CD4-positive, alpha-beta memory T cell (primary cell): ENCODE data around the gene GNLY. TPM values are rescaled to one million over a fixed set of nuclear protein-coding genes. Genes with fewer than 3 reads are reported as not detected.

ENCODE experiments used
- CTCF ChIA-PET: fragments of 350-600 bp; sonication (Branson Sonifier 250); formaldehyde crosslinking; loops from one replicate; lab custom pipeline; 2021; ENCODE audit warnings: inconsistent platforms; ENCODE audit not compliant: partially characterized antibody; lab: Charles Lee
- POLR2A ChIA-PET: fragments of 350-600 bp; sonication (Branson Sonifier 250); formaldehyde crosslinking; loops from one replicate; lab custom pipeline; 2021; ENCODE audit not compliant: partially characterized antibody; lab: Charles Lee
- DNase-seq, 5 donors: peaks; one replicate each; pipeline versions ENCODE4 v3.0.0 to v3.0.0-alpha.2; 2020 to 2022; ENCODE audit warnings: mixed read lengths in 1 of 5
- H3K27ac ChIP-seq: one replicate; pipeline ENCODE4 v1.7.0; 2013; ENCODE audit warnings: low read depth, low read length
- H3K27me3 ChIP-seq: 2 replicates; pipeline ENCODE4 v1.7.0; 2013; ENCODE audit warnings: mild to moderate bottlenecking, low read length, moderate library complexity; ENCODE audit not compliant: insufficient read depth
- H3K36me3 ChIP-seq: 2 replicates; pipeline ENCODE4 v1.7.0; 2013; ENCODE audit warnings: mild to moderate bottlenecking, low read length, moderate library complexity; ENCODE audit not compliant: insufficient read depth
- H3K4me1 ChIP-seq: 2 replicates; pipeline ENCODE4 v1.7.0; 2013; ENCODE audit warnings: mild to moderate bottlenecking, low read length, moderate library complexity; ENCODE audit not compliant: insufficient read depth
- H3K4me3 ChIP-seq, 2 donors: one replicate each; pipeline ENCODE4 v1.7.0; 2013; ENCODE audit warnings: low read length in 2 of 2, mild to moderate bottlenecking in 1 of 2
- H3K9me3 ChIP-seq, 2 donors: one replicate each; pipeline ENCODE4 v1.7.0; 2013; ENCODE audit warnings: low read length in 2 of 2, control low read depth in 1 of 2; ENCODE audit not compliant: control insufficient read depth in 1 of 2
- H3K27ac Mint-ChIP-seq, 7 donors: one replicate each; pipeline ENCODE4 v1.8.0; 2020 to 2021; ENCODE audit warnings: mixed read lengths in 7 of 7, mild to moderate bottlenecking in 6 of 7, inconsistent platforms in 3 of 7, moderate library complexity in 3 of 7
- H3K27me3 Mint-ChIP-seq, 2 donors: one replicate each; pipeline ENCODE4 v1.8.0; 2020 to 2021; ENCODE audit warnings: mixed read lengths in 2 of 2
- H3K36me3 Mint-ChIP-seq, 2 donors: one replicate each; pipeline ENCODE4 v1.8.0; 2020 to 2021; ENCODE audit warnings: mixed read lengths in 2 of 2, inconsistent platforms in 1 of 2, mild to moderate bottlenecking in 1 of 2
- H3K4me1 Mint-ChIP-seq, 4 donors: one replicate each; pipeline ENCODE4 v1.8.0; 2020 to 2021; ENCODE audit warnings: mixed read lengths in 4 of 4, mild to moderate bottlenecking in 1 of 4
- H3K4me3 Mint-ChIP-seq, 8 donors: one replicate each; pipeline ENCODE4 v1.8.0; 2020 to 2021; ENCODE audit warnings: mixed read lengths in 8 of 8, mild to moderate bottlenecking in 7 of 8, moderate library complexity in 6 of 8, inconsistent platforms in 3 of 8
- H3K9me3 Mint-ChIP-seq, 8 donors: one replicate each; pipeline ENCODE4 v1.8.0; 2020 to 2021; ENCODE audit warnings: mixed read lengths in 8 of 8, mild to moderate bottlenecking in 5 of 8, inconsistent platforms in 3 of 8, moderate library complexity in 1 of 8
- intact Hi-C: fragments of 100-400 bp; cut with micrococcal nuclease; formaldehyde crosslinking; loops from one replicate; pipeline ENCODE4 v1.15.1; 2023
- polyA plus RNA-seq, 2 donors: library from polyadenylated mRNA; unstranded; fragments of 300-500 nt; fragmentation: Illumina TruSeq; gene quantifications; one replicate each; pipeline ENCODE4 v1.2.3, GENCODE V29; 2021
- total RNA-seq, 2 experiments: library from RNA; stranded (reverse); gene quantifications; one replicate each; pipeline ENCODE4 v1.2.3, GENCODE V29; 2021

GNLY gene
- total and polyA plus RNA-seq, 4 experiments from 2014 or later = 17.2 to 32.2 (median 21.1) TPM

DNA sequence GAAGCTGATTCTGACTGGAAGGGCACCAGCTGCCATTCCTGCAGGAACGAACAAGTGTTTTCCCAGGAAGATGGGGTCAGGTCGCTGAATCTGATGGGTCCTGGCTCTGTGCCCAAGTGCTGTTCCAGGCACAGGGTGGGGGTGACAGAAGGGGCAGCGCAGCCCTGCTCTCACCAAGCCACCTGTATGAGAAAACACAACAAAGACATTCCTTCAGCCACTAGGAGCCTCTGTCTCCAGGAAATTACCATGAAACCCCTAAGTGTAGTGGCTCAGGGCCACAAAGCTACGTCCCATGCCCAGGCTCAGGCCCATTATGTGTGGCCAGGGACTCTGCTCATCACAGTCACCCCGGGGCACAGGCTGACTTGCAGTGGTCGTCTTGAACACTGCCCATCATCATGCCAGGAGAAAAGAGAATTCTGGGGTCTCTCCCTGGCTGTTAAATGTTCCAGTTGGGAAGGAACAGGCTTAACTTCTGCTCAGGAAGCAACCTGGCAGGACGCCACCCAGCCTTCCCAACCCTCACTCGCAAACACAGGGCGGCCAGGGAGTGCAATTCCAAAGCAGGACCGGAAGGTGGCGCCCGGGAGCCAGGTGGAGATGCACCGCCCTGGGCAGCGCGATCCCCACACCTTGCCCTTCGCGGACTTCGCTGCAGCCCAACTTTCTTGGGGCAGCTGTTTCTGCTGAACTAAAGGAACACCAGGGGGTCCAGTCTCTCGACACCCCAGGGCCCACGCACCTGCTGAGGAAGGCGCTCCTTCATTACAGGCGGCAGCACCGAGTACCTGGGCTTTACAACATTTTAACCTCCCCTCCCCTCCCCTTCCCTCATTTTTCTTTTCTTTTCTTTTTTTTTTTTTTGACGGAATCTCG is 15.1 kb upstream of the GNLY start:
- H3K27ac ChIP-seq = no peak overlapping the region
- no peak overlapping the region for H3K27ac Mint-ChIP-seq
- H3K27me3 ChIP-seq = no peaks in the 10 kb centered on the region
- H3K4me3 ChIP-seq = no peak overlapping the region
- DNase-seq = peak; percentile 64 to 75 (median 68)
- H3K36me3 Mint-ChIP-seq = no peaks in the 10 kb centered on the region
- peak overlapping the region in 5 of 8 donors; percentile 20 to 52 (median 33) for H3K4me3 Mint-ChIP-seq
- no peaks in the 10 kb centered on the region for H3K9me3 Mint-ChIP-seq
- H3K4me1 ChIP-seq = peaks cover 4% of the 10 kb centered on the region
- intact Hi-C loops = loop anchor here (1.0 kb wide), 2 partner anchors 28 to 135 kb away; no protein-coding TSS in a partner anchor
- peaks cover 0 to 2% of the 10 kb centered on the region in 2 donors for H3K27me3 Mint-ChIP-seq
- peaks cover 0 to 5% (median under 1%) of the 10 kb centered on the region in 4 donors for H3K4me1 Mint-ChIP-seq
- CTCF ChIA-PET = interaction anchor here (0.8 to 4.6 kb wide), 5 partner anchors 18 to 50 kb away, joined by 3 to 57 read pairs (median 3); no protein-coding TSS in a partner anchor
- no peaks in the 10 kb centered on the region for H3K9me3 ChIP-seq
- POLR2A ChIA-PET = interaction anchor here (1.4 kb wide), 1 partner anchor 15 kb away, joined by 5 read pairs; the partner anchor contains the start of gene GNLY
- no peaks in the 10 kb centered on the region for H3K36me3 ChIP-seq

DNA sequence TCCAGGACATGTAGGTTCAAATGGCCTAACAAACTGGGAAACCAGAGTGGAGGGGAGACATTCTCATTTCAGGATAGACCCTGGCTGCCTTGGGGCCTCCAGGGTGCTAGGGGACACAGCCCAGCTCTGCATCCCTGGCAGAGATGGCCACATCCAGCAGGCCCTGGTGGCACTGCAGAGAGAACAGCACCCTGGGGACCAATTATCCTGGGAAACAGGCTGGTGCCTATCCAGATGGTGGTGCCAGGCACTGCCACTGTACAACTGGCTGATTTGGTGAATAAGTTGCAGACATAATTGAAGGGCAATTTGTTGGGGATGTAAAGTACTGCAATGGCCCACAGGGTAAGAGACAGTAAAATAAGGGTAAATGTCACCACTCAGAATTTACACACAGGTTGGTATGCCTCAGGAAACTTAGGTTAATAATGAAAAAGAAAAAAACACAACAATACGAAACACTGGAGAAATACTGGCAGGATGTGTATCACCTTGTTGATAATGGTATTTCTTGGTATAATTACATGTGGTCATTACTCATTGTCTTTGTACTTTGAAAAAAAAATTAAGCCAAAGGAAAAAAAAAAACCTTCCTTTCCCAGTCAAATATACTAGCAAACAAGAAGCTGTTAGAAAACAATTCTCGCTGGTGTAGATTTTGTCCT is 13.3 kb upstream of the GNLY start:
- POLR2A ChIA-PET = no interaction called here
- Mint-ChIP-seq H3K27ac (peak overlapping the region in 2 of 7 donors; percentile 22 to 41), H3K4me3 (peak overlapping the region in 4 of 8 donors; percentile 13 to 51 (median 39)), H3K9me3 (no peaks in the 10 kb centered on the region), H3K27me3 (peaks cover 0 to 2% of the 10 kb centered on the region in 2 donors), H3K4me1 (peaks cover 0 to 5% (median under 1%) of the 10 kb centered on the region in 4 donors), H3K36me3 (no peaks in the 10 kb centered on the region)
- Histone ChIP-seq H3K4me3 (no peak overlapping the region), H3K27ac (no peak overlapping the region), H3K4me1 (peaks cover 4% of the 10 kb centered on the region), H3K36me3 (no peaks in the 10 kb centered on the region), H3K27me3 (no peaks in the 10 kb centered on the region), H3K9me3 (no peaks in the 10 kb centered on the region)
- intact Hi-C loops = no loop called here
- CTCF ChIA-PET = interaction anchor here (1.2 to 4.6 kb wide), 3 partner anchors 17 to 26 kb away, joined by 5 to 57 read pairs (median 7); no protein-coding TSS in a partner anchor
- DNase-seq = no peak

DNA sequence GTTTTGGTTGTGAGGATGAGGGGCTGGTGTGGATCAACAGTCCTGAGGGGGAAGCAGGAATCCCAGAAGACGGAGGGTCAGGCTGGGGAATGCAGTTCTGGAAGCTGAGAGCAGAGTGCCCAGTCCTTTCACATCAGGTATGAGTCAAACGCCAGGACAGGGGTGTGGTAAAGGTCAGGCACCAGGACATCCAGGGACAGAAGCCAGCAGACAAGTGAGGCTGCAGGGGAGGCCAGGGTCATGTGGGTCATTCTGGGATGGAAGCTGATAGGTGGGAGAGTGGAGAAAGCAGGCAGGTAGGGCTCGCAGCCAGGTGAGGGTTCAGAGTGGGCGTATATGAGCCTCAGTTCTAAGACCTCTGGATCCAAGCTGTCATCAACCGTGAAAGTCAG is 12.8 kb upstream of the GNLY start:
- POLR2A ChIA-PET = no interaction called here

DNA sequence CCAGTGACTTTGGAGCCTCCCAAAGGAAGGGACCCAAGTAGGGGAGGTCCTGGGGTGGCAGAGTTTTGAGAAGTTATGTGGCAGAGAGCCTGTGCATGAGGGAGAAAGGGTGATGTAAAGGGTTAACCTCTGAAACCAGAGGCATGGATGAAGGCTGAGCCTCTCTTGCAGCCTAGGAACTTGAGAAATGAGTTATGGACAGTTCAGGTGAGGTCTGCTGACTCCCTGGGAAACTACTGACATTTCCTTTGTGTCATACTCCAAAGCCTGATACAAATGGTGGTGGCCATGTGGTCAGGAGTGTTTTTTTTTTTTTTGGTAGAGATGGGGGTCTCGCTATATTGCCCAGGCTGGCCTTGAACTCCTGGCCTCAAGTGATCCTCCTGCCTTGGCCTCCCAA is 12.4 kb upstream of the GNLY start:
- Mint-ChIP-seq H3K36me3 (no peaks in the 10 kb centered on the region), H3K4me1 (peaks cover 0 to 5% (median under 1%) of the 10 kb centered on the region in 4 donors), H3K4me3 (peak overlapping the region in 1 of 8 donors; percentile 51), H3K27me3 (peaks cover 0 to 4% of the 10 kb centered on the region in 2 donors), H3K27ac (peak overlapping the region in 2 of 7 donors; percentile 5 to 41), H3K9me3 (no peaks in the 10 kb centered on the region)
- H3K27me3 ChIP-seq = no peaks in the 10 kb centered on the region
- H3K36me3 ChIP-seq = no peaks in the 10 kb centered on the region
- POLR2A ChIA-PET = no interaction called here
- intact Hi-C loops = no loop called here
- DNase-seq = no peak
- no peak overlapping the region for H3K27ac ChIP-seq
- CTCF ChIA-PET = interaction anchor here (4.6 kb wide), 1 partner anchor 25 kb away, joined by 57 read pairs; no protein-coding TSS in a partner anchor
- peaks cover 4% of the 10 kb centered on the region for H3K4me1 ChIP-seq
- no peaks in the 10 kb centered on the region for H3K9me3 ChIP-seq
- no peak overlapping the region for H3K4me3 ChIP-seq

More for the DNA sequence above, 12.8 kb upstream of the GNLY start:
- peak overlapping the region in 3 of 7 donors; percentile 5 to 71 (median 41) for H3K27ac Mint-ChIP-seq
- CTCF ChIA-PET = interaction anchor here (4.6 kb wide), 1 partner anchor 25 kb away, joined by 57 read pairs; no protein-coding TSS in a partner anchor
- peaks cover 0 to 4% of the 10 kb centered on the region in 2 donors for H3K27me3 Mint-ChIP-seq
- Histone ChIP-seq H3K4me3 (no peak overlapping the region), H3K4me1 (peaks cover 4% of the 10 kb centered on the region), H3K27me3 (no peaks in the 10 kb centered on the region), H3K36me3 (no peaks in the 10 kb centered on the region), H3K27ac (no peak overlapping the region), H3K9me3 (no peaks in the 10 kb centered on the region)
- H3K36me3 Mint-ChIP-seq = no peaks in the 10 kb centered on the region
- DNase-seq = no peak
- H3K4me3 Mint-ChIP-seq = peak overlapping the region in 4 of 8 donors; percentile 5 to 51 (median 32)
- no peaks in the 10 kb centered on the region for H3K9me3 Mint-ChIP-seq
- H3K4me1 Mint-ChIP-seq = peaks cover 0 to 5% (median under 1%) of the 10 kb centered on the region in 4 donors
- intact Hi-C loops = no loop called here

GRCh38 chr2:85682378-85682777 is 11.8 kb upstream of the GNLY start:
- H3K4me3 Mint-ChIP-seq = no peak overlapping the region
- Histone ChIP-seq H3K36me3 (no peaks in the 10 kb centered on the region), H3K4me1 (peaks cover 4% of the 10 kb centered on the region), H3K4me3 (no peak overlapping the region), H3K9me3 (no peaks in the 10 kb centered on the region), H3K27me3 (no peaks in the 10 kb centered on the region), H3K27ac (no peak overlapping the region)
- H3K36me3 Mint-ChIP-seq = no peaks in the 10 kb centered on the region
- ChIA-PET POLR2A (no interaction called here), CTCF (interaction anchor here (4.6 kb wide), 1 partner anchor 24 kb away, joined by 57 read pairs; no protein-coding TSS in a partner anchor)
- H3K27me3 Mint-ChIP-seq = peaks cover 0 to 4% of the 10 kb centered on the region in 2 donors
- intact Hi-C loops = no loop called here
- H3K9me3 Mint-ChIP-seq = no peaks in the 10 kb centered on the region
- H3K27ac Mint-ChIP-seq = no peak overlapping the region
- DNase-seq = no peak
- H3K4me1 Mint-ChIP-seq = peaks cover 0 to 5% (median under 1%) of the 10 kb centered on the region in 4 donors

GRCh38 chr2:85684380-85684779 is 9.8 kb upstream of the GNLY start:
- Mint-ChIP-seq H3K36me3 (no peaks in the 10 kb centered on the region), H3K9me3 (peaks cover 0 to 1% (median 0%) of the 10 kb centered on the region in 8 donors), H3K27me3 (peaks cover 0 to 4% of the 10 kb centered on the region in 2 donors), H3K4me3 (no peak overlapping the region), H3K4me1 (peaks cover 0 to 1% (median 0%) of the 10 kb centered on the region in 4 donors), H3K27ac (no peak overlapping the region)
- Histone ChIP-seq H3K27ac (no peak overlapping the region), H3K36me3 (no peaks in the 10 kb centered on the region), H3K9me3 (no peaks in the 10 kb centered on the region), H3K27me3 (no peaks in the 10 kb centered on the region), H3K4me1 (no peaks in the 10 kb centered on the region), H3K4me3 (no peak overlapping the region)
- CTCF ChIA-PET = interaction anchor here (1.2 to 1.6 kb wide), 2 partner anchors 23 to 25 kb away, joined by 3 to 5 read pairs; no protein-coding TSS in a partner anchor
- DNase-seq = no peak
- intact Hi-C loops = no loop called here
- POLR2A ChIA-PET = no interaction called here
